PC-9 (cell line): ENCODE results near the gene SLC22A23.

ENCODE experiments used
- CTCF ChIP-seq: fragments of 200-600 bp; sonication (generic); conservative IDR thresholded peaks from 2 replicates; pipeline ENCODE4 v1.6.1; 2017; ENCODE audit warnings: mixed run types, antibody characterized with exemption, mild to moderate bottlenecking, moderate library complexity
- EZH2 ChIP-seq: fragments of 200-600 bp; sonication (generic); IDR thresholded peaks from 2 replicates; pipeline ENCODE4 v1.8.0; 2017; ENCODE audit warnings: antibody characterized with exemption, low read depth

GRCh38 chr6:3323696-3324261 lies 133.1 kb downstream of the SLC22A23 start:
- TF ChIP-seq CTCF (no peak), EZH2 (no peak)
